ENCODE results near the gene ART5. TPM values are rescaled to one million over a fixed set of nuclear protein-coding genes. Genes with fewer than 3 reads are reported as not detected.

ART5 gene, protein sequence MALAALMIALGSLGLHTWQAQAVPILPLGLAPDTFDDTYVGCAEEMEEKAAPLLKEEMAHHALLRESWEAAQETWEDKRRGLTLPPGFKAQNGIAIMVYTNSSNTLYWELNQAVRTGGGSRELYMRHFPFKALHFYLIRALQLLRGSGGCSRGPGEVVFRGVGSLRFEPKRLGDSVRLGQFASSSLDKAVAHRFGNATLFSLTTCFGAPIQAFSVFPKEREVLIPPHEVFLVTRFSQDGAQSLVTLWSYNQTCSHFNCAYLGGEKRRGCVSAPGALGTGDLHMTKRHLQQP
- 1 to 10 TPM; 3.5 to 7.1 (median 4.1) TPM for polyA plus RNA-seq (ENCODE audit: insufficient read length in 4 of 4)

DNA sequence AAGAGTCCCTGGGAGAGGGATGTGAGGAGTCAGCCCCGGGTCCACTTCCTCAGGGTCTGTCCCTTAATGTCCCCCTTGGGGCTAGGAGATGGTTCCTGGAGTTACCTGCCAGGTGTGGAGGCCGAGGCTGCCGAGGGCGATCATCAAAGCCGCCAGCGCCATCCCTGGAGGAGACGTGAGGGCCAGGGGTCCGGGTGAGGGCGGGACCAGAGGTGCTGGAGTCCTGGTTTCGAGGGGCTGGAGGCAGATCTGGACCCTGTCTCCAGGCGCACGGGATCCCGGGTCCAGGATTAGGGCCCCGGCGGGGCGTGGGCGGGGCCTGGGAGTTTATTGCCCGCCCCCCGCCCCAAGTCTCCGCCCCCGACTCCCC lies at the start of gene ART5:
ART5 (minus strand) TSS at position 292 of the 370 bp plus-strand sequence; CDS start at position 162, 130 bp downstream.
- DNase-seq (ENCODE audit: low read depth in 4 of 4, low spot score in 2 of 4) = no peak

DNA sequence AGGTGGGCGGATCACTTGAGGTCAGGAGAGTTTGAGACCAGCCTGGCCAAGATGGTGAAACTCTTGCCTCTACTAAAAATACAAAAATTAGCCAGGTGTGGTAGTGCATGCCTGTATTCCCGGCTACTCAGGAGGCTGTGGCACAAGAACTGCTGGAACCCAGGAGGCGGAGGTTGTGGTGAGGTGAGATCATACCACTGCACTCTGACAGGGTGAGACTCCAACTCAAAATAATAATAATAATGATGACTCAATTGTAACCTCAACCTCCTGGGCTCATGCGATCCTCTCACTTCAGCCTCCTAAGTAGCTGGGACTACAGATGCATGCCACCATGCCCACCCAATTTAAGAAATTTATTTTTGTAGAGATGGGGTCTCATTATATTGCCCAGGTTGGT lies 45.0 kb upstream of the ART5 start:
- no peak for DNase-seq (ENCODE audit: low read depth in 4 of 4, low spot score in 2 of 4)

- DNase-seq (ENCODE audit: low read depth in 4 of 4, low spot score in 2 of 4) = no peak
Observed at GRCh38 chr11:3685923-3686322, 44.1 kb upstream of the ART5 start.

- DNase-seq (ENCODE audit: low read depth in 4 of 4, low spot score in 2 of 4) = no peak
Observed at GRCh38 chr11:3684819-3685172, 43.0 kb upstream of the ART5 start.

- no peak for DNase-seq (ENCODE audit: low read depth in 4 of 4, low spot score in 2 of 4)
Observed at GRCh38 chr11:3684129-3684818, 42.5 kb upstream of the ART5 start.

GRCh38 chr11:3683039-3683438 lies 41.2 kb upstream of the ART5 start:
- DNase-seq (ENCODE audit: low read depth in 4 of 4, low spot score in 2 of 4) = no peak

DNA sequence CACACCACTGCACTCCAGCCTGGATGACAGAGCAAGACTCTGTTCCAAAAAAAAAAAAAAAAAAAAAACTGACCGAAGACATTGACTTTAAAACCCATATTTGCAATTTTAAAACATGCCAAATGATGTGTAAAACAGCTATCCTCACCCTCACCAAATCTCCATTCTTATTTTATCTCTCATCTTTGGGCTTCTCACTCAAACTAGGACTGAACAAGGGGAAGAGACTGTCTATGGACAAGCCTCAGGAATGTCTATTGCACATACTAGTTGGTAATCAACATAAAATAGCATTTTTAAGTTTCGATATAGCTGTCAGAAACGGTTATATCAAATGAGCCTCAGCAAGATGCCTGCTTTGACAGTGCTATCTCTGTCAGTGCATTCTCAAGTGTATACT lies 37.3 kb upstream of the ART5 start:
- no peak for DNase-seq (ENCODE audit: low read depth in 4 of 4, low spot score in 2 of 4)

GRCh38 chr11:3675971-3676370 lies 34.2 kb upstream of the ART5 start:
- DNase-seq (ENCODE audit: low read depth in 4 of 4, low spot score in 2 of 4) = no peak

DNA sequence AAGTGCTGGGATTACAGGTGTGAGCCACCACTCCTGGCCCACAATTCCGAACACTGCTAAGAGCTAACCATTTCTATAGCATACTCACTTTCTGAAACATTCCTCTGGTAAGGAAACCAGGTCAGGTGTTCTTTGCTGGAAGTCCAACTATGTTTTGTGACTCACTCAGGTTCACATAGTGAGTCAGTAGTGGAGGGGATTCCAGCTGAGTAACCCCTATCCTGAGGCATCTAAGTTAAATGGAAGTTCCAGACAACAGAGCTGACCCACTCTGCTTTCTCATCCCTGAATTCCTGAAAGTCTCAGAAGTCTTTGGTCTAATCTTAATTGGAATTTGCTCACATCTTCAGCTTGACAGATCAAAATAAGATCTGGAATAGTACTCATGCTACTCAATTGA lies 32.4 kb upstream of the ART5 start:
- no peak for DNase-seq (ENCODE audit: low read depth in 4 of 4, low spot score in 2 of 4)

- peak in 3 of 4 donors; percentile 9 to 18 (median 10) for DNase-seq (ENCODE audit: low read depth in 4 of 4, low spot score in 2 of 4)
Observed at GRCh38 chr11:3671334-3672254, 29.8 kb upstream of the ART5 start, which contains the start of gene CHRNA10. CHRNA10 (minus strand) TSS chr11:3671384; CDS start chr11:3671312, 72 bp downstream.

GRCh38 chr11:3669742-3670183 lies 28.0 kb upstream of the ART5 start:
- no peak for DNase-seq (ENCODE audit: low read depth in 4 of 4, low spot score in 2 of 4)

DNA sequence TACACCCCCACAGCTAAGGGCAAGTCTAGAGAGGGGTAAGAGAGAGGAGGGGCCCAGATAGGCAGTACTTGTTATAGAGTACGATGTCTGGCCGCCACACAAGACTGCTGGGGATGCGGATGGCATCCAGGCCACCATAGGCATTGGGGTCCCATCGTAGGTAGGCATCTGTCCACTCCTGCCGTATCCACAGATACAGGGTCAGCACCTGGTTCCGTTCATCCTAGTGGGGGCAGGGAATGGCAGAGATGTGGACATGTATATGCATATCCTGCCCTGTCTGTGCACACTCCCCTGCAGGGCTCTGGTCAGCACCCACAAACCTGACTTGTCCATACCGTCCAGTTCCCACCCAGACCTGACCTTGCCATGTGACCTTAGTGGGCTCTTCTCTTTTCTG lies 27.3 kb upstream of the ART5 start:
- DNase-seq (ENCODE audit: low read depth in 4 of 4, low spot score in 2 of 4) = no peak

GRCh38 chr11:3667149-3668035 lies 25.6 kb upstream of the ART5 start:
- DNase-seq (ENCODE audit: low read depth in 4 of 4, low spot score in 2 of 4) = no peak

- DNase-seq (ENCODE audit: low read depth in 4 of 4, low spot score in 2 of 4) = no peak
Observed at GRCh38 chr11:3666023-3666530, 24.3 kb upstream of the ART5 start.

GRCh38 chr11:3665336-3666022 lies 23.7 kb upstream of the ART5 start:
- no peak for DNase-seq (ENCODE audit: low read depth in 4 of 4, low spot score in 2 of 4)

GRCh38 chr11:3664032-3664630 lies 22.3 kb upstream of the ART5 start:
- no peak for DNase-seq (ENCODE audit: low read depth in 4 of 4, low spot score in 2 of 4)

DNA sequence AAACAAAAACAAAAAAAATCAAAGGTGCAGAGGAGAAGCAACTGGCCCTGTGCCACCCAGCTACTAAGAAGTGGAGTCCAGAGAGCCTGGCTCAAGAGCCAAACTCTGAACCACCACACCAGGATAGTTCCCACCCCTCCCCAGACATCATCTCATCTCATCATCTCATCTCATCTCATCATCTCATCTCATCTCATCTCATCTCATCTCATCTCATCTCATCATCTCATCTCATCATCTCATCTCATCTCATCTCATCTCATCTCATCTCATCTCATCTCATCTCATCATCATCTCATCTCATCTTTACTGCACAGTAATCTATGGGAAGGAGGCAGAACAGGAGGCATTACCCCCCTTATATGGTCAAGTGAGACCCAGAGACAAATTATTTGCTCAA lies 21.1 kb upstream of the ART5 start:
- DNase-seq (ENCODE audit: low read depth in 4 of 4, low spot score in 2 of 4) = no peak

GRCh38 chr11:3660960-3661359 lies 19.2 kb upstream of the ART5 start:
- no peak for DNase-seq (ENCODE audit: low read depth in 4 of 4, low spot score in 2 of 4)
